ENCODE results near the gene RPS6KA5.
"Not testable (repeated sequence)": the region's sequence is repeated elsewhere in the genome, so short reads cannot be mapped to it uniquely, and the experiment has no call there.

RPS6KA5 gene

GRCh38 chr14:91067186-91067585 is 6.7 kb upstream of the RPS6KA5 start:
- DNase-seq (ENCODE audit: low spot score) (no peak), FAIRE-seq (no peak)

GRCh38 chr14:91065266-91065665 is 4.8 kb upstream of the RPS6KA5 start:
- FAIRE-seq (no peak), DNase-seq (ENCODE audit: low spot score) (no peak)

- FAIRE-seq, result no peak
- no peak for DNase-seq (ENCODE audit: low spot score)
Observed at GRCh38 chr14:91063119-91063518, 2.7 kb upstream of the RPS6KA5 start.

- no peak for FAIRE-seq
- DNase-seq (ENCODE audit: low spot score), result no peak
Observed at GRCh38 chr14:91062600-91062999, 2.2 kb upstream of the RPS6KA5 start.

GRCh38 chr14:91061056-91061887 is 831 bp upstream of the RPS6KA5 start:
- DNase-seq (ENCODE audit: low spot score), result no peak
- FAIRE-seq, result no peak

GRCh38 chr14:91059576-91060350 is 678 bp downstream of the RPS6KA5 start:
- DNase-seq (ENCODE audit: low spot score), result peak; percentile 61
- FAIRE-seq, result no peak

GRCh38 chr14:91058042-91058581 is 2.3 kb downstream of the RPS6KA5 start:
- DNase-seq (ENCODE audit: low spot score), result no peak
- no peak for FAIRE-seq

- FAIRE-seq (no peak), DNase-seq (ENCODE audit: low spot score) (no peak)
Observed at GRCh38 chr14:91056361-91056760, 4.1 kb downstream of the RPS6KA5 start.

- DNase-seq (ENCODE audit: low spot score) (no peak), FAIRE-seq (no peak)
Observed at GRCh38 chr14:91055016-91055415, 5.4 kb downstream of the RPS6KA5 start.

GRCh38 chr14:91048676-91049075 is 11.8 kb downstream of the RPS6KA5 start:
- no peak for FAIRE-seq
- no peak for DNase-seq (ENCODE audit: low spot score)

GRCh38 chr14:91048265-91048664 is 12.2 kb downstream of the RPS6KA5 start:
- DNase-seq (ENCODE audit: low spot score) (no peak), FAIRE-seq (no peak)

- DNase-seq (ENCODE audit: low spot score), result no peak
- no peak for FAIRE-seq
Observed at GRCh38 chr14:91047174-91047753, 13.2 kb downstream of the RPS6KA5 start.

GRCh38 chr14:91046488-91047072 is 13.9 kb downstream of the RPS6KA5 start:
- no peak for FAIRE-seq

GRCh38 chr14:91041450-91041849 is 19.0 kb downstream of the RPS6KA5 start:
- no peak for FAIRE-seq
- no peak for DNase-seq (ENCODE audit: low spot score)

More at GRCh38 chr14:91046488-91047072, 13.9 kb downstream of the RPS6KA5 start:
- no peak for DNase-seq (ENCODE audit: low spot score)

GRCh38 chr14:91040545-91040944 is 19.9 kb downstream of the RPS6KA5 start:
- FAIRE-seq, result no peak
- no peak for DNase-seq (ENCODE audit: low spot score)

GRCh38 chr14:91038439-91038838 is 22.0 kb downstream of the RPS6KA5 start:
- FAIRE-seq, result no peak
- DNase-seq (ENCODE audit: low spot score), result no peak

- FAIRE-seq, result no peak
Observed at GRCh38 chr14:91036741-91037469, 23.5 kb downstream of the RPS6KA5 start.

GRCh38 chr14:91035855-91036254 is 24.6 kb downstream of the RPS6KA5 start:
- no peak for FAIRE-seq
- DNase-seq (ENCODE audit: low spot score), result no peak

More at GRCh38 chr14:91036741-91037469, 23.5 kb downstream of the RPS6KA5 start:
- no peak for DNase-seq (ENCODE audit: low spot score)

- not testable (repeated sequence) for FAIRE-seq; DNase-seq (ENCODE audit: low spot score)
Observed at GRCh38 chr14:91034379-91034778, 26.1 kb downstream of the RPS6KA5 start.

- DNase-seq (ENCODE audit: low spot score), result no peak
- FAIRE-seq, result no peak
Observed at GRCh38 chr14:91032248-91032647, 28.2 kb downstream of the RPS6KA5 start.

GRCh38 chr14:91031666-91032065 is 28.8 kb downstream of the RPS6KA5 start:
- DNase-seq (ENCODE audit: low spot score) (no peak), FAIRE-seq (no peak)

All from urothelium cell line (cell line).